Right atrium auricular region (tissue), 2 donors: ENCODE results near the gene KIF16B. TPM values are rescaled to one million over a fixed set of nuclear protein-coding genes. Genes with fewer than 3 reads are reported as not detected.

Source experiments
- DNase-seq: peaks from one replicate; pipeline ENCODE4 v3.0.0-alpha.2; 2019; ENCODE audit warnings: low spot score
- H3K27ac ChIP-seq, 2 donors: fragments of 200-600 bp; sonication (generic); 1 replicate in 1 of 2; 2 replicates in 1 of 2; pipeline ENCODE4 v1.5.1; 2016 to 2019
- H3K27me3 ChIP-seq, 2 donors: fragments of 200-600 bp; sonication (generic); one replicate each; pipeline versions ENCODE4 v1.5.1 to v1.6.0; 2017 to 2019
- H3K36me3 ChIP-seq: fragments of 200-600 bp; sonication (generic); one replicate; pipeline ENCODE4 v1.5.1; 2016
- H3K4me1 ChIP-seq, 2 donors: fragments of 200-600 bp; sonication (generic); one replicate each; pipeline versions ENCODE4 v1.5.1 to v1.6.0; 2017 to 2019
- H3K4me3 ChIP-seq, 2 donors: fragments of 200-600 bp; sonication (generic); 1 replicate in 1 of 2; 2 replicates in 1 of 2; pipeline ENCODE4 v1.5.1; 2017 to 2019; ENCODE audit warnings: mild to moderate bottlenecking in 1 of 2, moderate library complexity in 1 of 2
- H3K9me3 ChIP-seq, 2 donors: fragments of 200-600 bp; sonication (generic); one replicate each; pipeline ENCODE4 v1.5.1; 2019
- CTCF ChIP-seq, 2 donors: fragments of 200-600 bp; sonication (generic); IDR thresholded peaks; one replicate each; pipeline ENCODE4 v1.5.1; 2019; ENCODE audit warnings: antibody characterized with exemption in 2 of 2
- total RNA-seq, 2 donors: library from RNA; depleted of rRNA; stranded (reverse); fragments of >200 nt; gene quantifications; one replicate each; pipeline ENCODE4 v1.1.0, GENCODE V29; 2016

Gene KIF16B
- total RNA-seq: 10 to 100 TPM; 11.2 to 23.0 TPM

GRCh38 chr20:16573001-16573965, at the start of gene KIF16B:
Gene KIF16B, minus strand, starts transcription at chr20:16573448. Its CDS starts 173 bp downstream, at chr20:16573275.
- DNase-seq: peak; percentile 92

GRCh38 chr20:16622501-16622900, 49.3 kb upstream of the KIF16B start:
- H3K4me3 ChIP-seq: no peak overlapping the region
- no peak overlapping the region for H3K27ac ChIP-seq
- no peak for DNase-seq
- no peak for TF ChIP-seq CTCF (IDR thresholded peaks at IDR 0.05)
- no peaks in the 10 kb centered on the region for H3K9me3 ChIP-seq
- no peaks in the 10 kb centered on the region for H3K36me3 ChIP-seq
- no peaks in the 10 kb centered on the region for H3K4me1 ChIP-seq
- H3K27me3 ChIP-seq: no peaks in the 10 kb centered on the region

More at GRCh38 chr20:16573001-16573965, at the start of gene KIF16B:
- peaks cover 0 to 27% of the 10 kb centered on the region in 2 donors for H3K4me1 ChIP-seq
- H3K27ac ChIP-seq: peak within 1 kb of the TSS; percentile 82 to 88
- no peaks in the 10 kb centered on the region for H3K36me3 ChIP-seq
- no peak for TF ChIP-seq CTCF (IDR thresholded peaks at IDR 0.05)
- H3K27me3 ChIP-seq: no peaks in the 10 kb centered on the region
- H3K9me3 ChIP-seq: no peaks in the 10 kb centered on the region
- peak within 1 kb of the TSS; percentile 78 to 98 for H3K4me3 ChIP-seq

- Histone ChIP-seq H3K27me3 (no peaks in the 10 kb centered on the region), H3K4me3 (no peak overlapping the region), H3K9me3 (no peaks in the 10 kb centered on the region), H3K27ac (no peak overlapping the region), H3K4me1 (no peaks in the 10 kb centered on the region), H3K36me3 (no peaks in the 10 kb centered on the region)
- DNase-seq: no peak
- TF ChIP-seq CTCF (IDR thresholded peaks at IDR 0.05): no peak
Observed at GRCh38 chr20:16621435-16622141, 48.3 kb upstream of the KIF16B start.

GRCh38 chr20:16620961-16621360, 47.7 kb upstream of the KIF16B start:
- H3K9me3 ChIP-seq: no peaks in the 10 kb centered on the region
- no peak for TF ChIP-seq CTCF (IDR thresholded peaks at IDR 0.05)
- no peak overlapping the region for H3K27ac ChIP-seq
- no peaks in the 10 kb centered on the region for H3K4me1 ChIP-seq
- no peaks in the 10 kb centered on the region for H3K36me3 ChIP-seq
- DNase-seq: no peak
- no peaks in the 10 kb centered on the region for H3K27me3 ChIP-seq
- no peak overlapping the region for H3K4me3 ChIP-seq

- no peak for DNase-seq
- Histone ChIP-seq H3K36me3 (no peaks in the 10 kb centered on the region), H3K4me3 (no peak overlapping the region), H3K27ac (no peak overlapping the region), H3K27me3 (no peaks in the 10 kb centered on the region), H3K9me3 (no peaks in the 10 kb centered on the region), H3K4me1 (no peaks in the 10 kb centered on the region)
- TF ChIP-seq CTCF (IDR thresholded peaks at IDR 0.05): no peak
Observed at GRCh38 chr20:16619953-16620352, 46.7 kb upstream of the KIF16B start.
